ENCODE data around the gene MEG3. TPM values are rescaled to one million over a fixed set of nuclear protein-coding genes. Genes with fewer than 3 reads are reported as not detected.

MEG3 gene
- total and polyA plus RNA-seq, 2 donors from 2014 or later: 24.0 to 29.6 TPM

DNA sequence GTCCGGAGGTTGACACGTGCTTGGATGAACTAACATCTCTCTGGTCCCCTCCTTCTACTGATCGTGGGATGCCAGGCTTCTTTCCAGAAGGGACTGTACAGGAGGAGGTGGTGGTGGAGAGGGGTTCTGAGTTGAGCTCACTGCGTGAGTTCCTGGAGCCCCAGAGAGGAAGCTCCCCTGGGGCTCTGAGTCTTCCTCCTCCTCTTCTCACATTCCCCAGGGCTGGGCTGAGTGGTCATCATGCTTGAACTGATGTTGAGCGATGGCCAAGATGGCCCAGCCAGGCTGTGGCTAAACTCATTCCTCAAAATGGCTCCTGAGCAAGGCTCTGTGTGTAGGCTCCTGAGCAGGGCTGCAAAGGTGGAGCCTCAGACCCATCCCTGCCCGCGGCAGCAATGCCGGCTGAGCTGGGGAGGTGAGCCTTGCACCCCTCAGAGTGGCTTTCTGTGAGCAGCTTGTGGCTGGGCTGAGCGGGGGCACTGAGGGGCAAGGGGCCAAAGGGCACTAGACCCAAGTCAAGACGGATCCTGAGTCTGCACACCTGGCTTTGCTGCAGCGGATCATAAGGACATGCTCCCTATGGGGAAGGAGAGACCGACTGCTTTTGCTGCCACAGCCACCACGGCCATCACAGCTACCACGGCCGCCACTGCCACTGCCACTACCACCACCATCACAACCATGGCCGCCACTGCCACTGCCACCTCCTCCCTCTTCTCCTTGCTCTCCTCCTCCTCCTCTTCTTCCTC, 35.4 kb downstream of the MEG3 start:
- H3K27ac ChIP-seq (ENCODE audit: low read depth in 2 of 2, low read length in 2 of 2): no peak overlapping the region
- FAIRE-seq: no peak
- no peaks in the 10 kb centered on the region for H3K27me3 ChIP-seq (ENCODE audit: control insufficient read depth, insufficient read depth, low read length)
- TF ChIP-seq, protein P1, sequence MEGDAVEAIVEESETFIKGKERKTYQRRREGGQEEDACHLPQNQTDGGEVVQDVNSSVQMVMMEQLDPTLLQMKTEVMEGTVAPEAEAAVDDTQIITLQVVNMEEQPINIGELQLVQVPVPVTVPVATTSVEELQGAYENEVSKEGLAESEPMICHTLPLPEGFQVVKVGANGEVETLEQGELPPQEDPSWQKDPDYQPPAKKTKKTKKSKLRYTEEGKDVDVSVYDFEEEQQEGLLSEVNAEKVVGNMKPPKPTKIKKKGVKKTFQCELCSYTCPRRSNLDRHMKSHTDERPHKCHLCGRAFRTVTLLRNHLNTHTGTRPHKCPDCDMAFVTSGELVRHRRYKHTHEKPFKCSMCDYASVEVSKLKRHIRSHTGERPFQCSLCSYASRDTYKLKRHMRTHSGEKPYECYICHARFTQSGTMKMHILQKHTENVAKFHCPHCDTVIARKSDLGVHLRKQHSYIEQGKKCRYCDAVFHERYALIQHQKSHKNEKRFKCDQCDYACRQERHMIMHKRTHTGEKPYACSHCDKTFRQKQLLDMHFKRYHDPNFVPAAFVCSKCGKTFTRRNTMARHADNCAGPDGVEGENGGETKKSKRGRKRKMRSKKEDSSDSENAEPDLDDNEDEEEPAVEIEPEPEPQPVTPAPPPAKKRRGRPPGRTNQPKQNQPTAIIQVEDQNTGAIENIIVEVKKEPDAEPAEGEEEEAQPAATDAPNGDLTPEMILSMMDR (IDR thresholded peaks at IDR 0.05; ENCODE audit: borderline replicate concordance, extremely low read depth, insufficient read depth): no peak
- H3K9ac ChIP-seq (ENCODE audit: low read length in 3 of 3): no peak overlapping the region
- H3K4me1 ChIP-seq (ENCODE audit: control insufficient read depth in 2 of 3, insufficient read depth in 2 of 3, low read depth in 1 of 3, low read length in 3 of 3): no peaks in the 10 kb centered on the region
- DNase-seq: peak in 1 of 5 donors; percentile 69
- no peaks in the 10 kb centered on the region for H3K9me3 ChIP-seq (ENCODE audit: control insufficient read depth in 2 of 3, insufficient read depth in 1 of 3, low read length in 3 of 3)
- no peak overlapping the region for H3K4me3 ChIP-seq (ENCODE audit: low read length in 3 of 3)
- no peaks in the 10 kb centered on the region for H3K36me3 ChIP-seq (ENCODE audit: control insufficient read depth in 2 of 3, insufficient read depth in 3 of 3, low read length in 3 of 3)
- intact Hi-C loops (cut with DNase I): no loop called here

GRCh38 chr14:100861937-100862247, 36.0 kb downstream of the MEG3 start:
- FAIRE-seq: no peak

GRCh38 chr14:100862277-100862676, 36.4 kb downstream of the MEG3 start:
- intact Hi-C loops (cut with DNase I): no loop called here
- no peak overlapping the region for H3K4me3 ChIP-seq (ENCODE audit: low read length in 3 of 3)
- FAIRE-seq: no peak
- H3K27ac ChIP-seq (ENCODE audit: low read depth in 2 of 2, low read length in 2 of 2): no peak overlapping the region
- no peaks in the 10 kb centered on the region for H3K27me3 ChIP-seq (ENCODE audit: control insufficient read depth, insufficient read depth, low read length)
- no peaks in the 10 kb centered on the region for H3K36me3 ChIP-seq (ENCODE audit: control insufficient read depth in 2 of 3, insufficient read depth in 3 of 3, low read length in 3 of 3)
- no peaks in the 10 kb centered on the region for H3K9me3 ChIP-seq (ENCODE audit: control insufficient read depth in 2 of 3, insufficient read depth in 1 of 3, low read length in 3 of 3)
- H3K9ac ChIP-seq (ENCODE audit: low read length in 3 of 3): no peak overlapping the region
- peak in 1 of 5 donors; percentile 12 for DNase-seq
- H3K4me1 ChIP-seq (ENCODE audit: control insufficient read depth in 2 of 3, insufficient read depth in 2 of 3, low read depth in 1 of 3, low read length in 3 of 3): no peaks in the 10 kb centered on the region
- TF ChIP-seq, protein P1 (IDR thresholded peaks at IDR 0.05; ENCODE audit: borderline replicate concordance, extremely low read depth, insufficient read depth): no peak

More at GRCh38 chr14:100861937-100862247, 36.0 kb downstream of the MEG3 start:
- Histone ChIP-seq H3K4me3 (ENCODE audit: low read length in 3 of 3) (no peak overlapping the region), H3K27ac (ENCODE audit: low read depth in 2 of 2, low read length in 2 of 2) (no peak overlapping the region), H3K27me3 (ENCODE audit: control insufficient read depth, insufficient read depth, low read length) (no peaks in the 10 kb centered on the region), H3K9me3 (ENCODE audit: control insufficient read depth in 2 of 3, insufficient read depth in 1 of 3, low read length in 3 of 3) (no peaks in the 10 kb centered on the region), H3K36me3 (ENCODE audit: control insufficient read depth in 2 of 3, insufficient read depth in 3 of 3, low read length in 3 of 3) (no peaks in the 10 kb centered on the region), H3K9ac (ENCODE audit: low read length in 3 of 3) (no peak overlapping the region), H3K4me1 (ENCODE audit: control insufficient read depth in 2 of 3, insufficient read depth in 2 of 3, low read depth in 1 of 3, low read length in 3 of 3) (no peaks in the 10 kb centered on the region)
- TF ChIP-seq, protein P1 (IDR thresholded peaks at IDR 0.05; ENCODE audit: borderline replicate concordance, extremely low read depth, insufficient read depth): no peak
- intact Hi-C loops (cut with DNase I): no loop called here
- no peak for DNase-seq

DNA sequence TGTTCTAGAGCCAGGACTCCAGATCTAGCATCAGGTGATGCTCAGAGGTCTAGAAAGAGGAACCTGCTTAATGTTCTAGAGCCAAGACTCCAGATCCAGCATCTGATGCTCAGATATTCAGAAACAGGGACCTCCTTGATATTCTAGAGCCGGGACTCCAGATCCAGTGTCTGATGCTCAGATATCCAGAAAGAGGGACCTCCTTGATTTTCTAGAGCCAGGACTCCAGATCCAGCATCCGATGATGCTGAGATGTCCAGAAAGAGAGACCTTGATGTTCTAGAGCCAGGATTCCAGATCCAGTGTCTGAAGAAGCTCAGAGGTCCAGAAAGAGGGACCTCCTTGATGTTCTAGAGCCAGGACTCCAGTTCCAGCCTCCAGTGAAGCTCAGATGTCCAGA, 36.9 kb downstream of the MEG3 start:
- H3K4me3 ChIP-seq (ENCODE audit: low read length in 3 of 3): no peak overlapping the region
- H3K9me3 ChIP-seq (ENCODE audit: control insufficient read depth in 2 of 3, insufficient read depth in 1 of 3, low read length in 3 of 3): no peaks in the 10 kb centered on the region
- H3K27ac ChIP-seq (ENCODE audit: low read depth in 2 of 2, low read length in 2 of 2): no peak overlapping the region
- no peaks in the 10 kb centered on the region for H3K27me3 ChIP-seq (ENCODE audit: control insufficient read depth, insufficient read depth, low read length)
- H3K4me1 ChIP-seq (ENCODE audit: control insufficient read depth in 2 of 3, insufficient read depth in 2 of 3, low read depth in 1 of 3, low read length in 3 of 3): no peaks in the 10 kb centered on the region
- intact Hi-C loops (cut with DNase I): no loop called here
- no peak overlapping the region for H3K9ac ChIP-seq (ENCODE audit: low read length in 3 of 3)
- DNase-seq (no peak), FAIRE-seq (no peak)
- TF ChIP-seq, protein P1 (IDR thresholded peaks at IDR 0.05; ENCODE audit: borderline replicate concordance, extremely low read depth, insufficient read depth): no peak
- no peaks in the 10 kb centered on the region for H3K36me3 ChIP-seq (ENCODE audit: control insufficient read depth in 2 of 3, insufficient read depth in 3 of 3, low read length in 3 of 3)

All from kidney (tissue), 14 donors.